KBM-7 (cell line): ENCODE data around the gene ZNF99.
"Not testable (repeated sequence)": the region's sequence is repeated elsewhere in the genome, so short reads cannot be mapped to it uniquely, and the experiment has no call there.

Experiments used
- DNase-seq: peaks from one replicate; pipeline ENCODE4 v3.0.0-alpha.2; 2015
- in situ Hi-C: fragments of 300-500 bp; cut with MboI; formaldehyde crosslinking; loops from 2 replicates; pipeline ENCODE4 v1.14.3; 2020; ENCODE audit warnings: low sequenced_read_pairs, low pct_unique_long_range_greater_than_20kb, mixed read lengths

Gene ZNF99

DNA sequence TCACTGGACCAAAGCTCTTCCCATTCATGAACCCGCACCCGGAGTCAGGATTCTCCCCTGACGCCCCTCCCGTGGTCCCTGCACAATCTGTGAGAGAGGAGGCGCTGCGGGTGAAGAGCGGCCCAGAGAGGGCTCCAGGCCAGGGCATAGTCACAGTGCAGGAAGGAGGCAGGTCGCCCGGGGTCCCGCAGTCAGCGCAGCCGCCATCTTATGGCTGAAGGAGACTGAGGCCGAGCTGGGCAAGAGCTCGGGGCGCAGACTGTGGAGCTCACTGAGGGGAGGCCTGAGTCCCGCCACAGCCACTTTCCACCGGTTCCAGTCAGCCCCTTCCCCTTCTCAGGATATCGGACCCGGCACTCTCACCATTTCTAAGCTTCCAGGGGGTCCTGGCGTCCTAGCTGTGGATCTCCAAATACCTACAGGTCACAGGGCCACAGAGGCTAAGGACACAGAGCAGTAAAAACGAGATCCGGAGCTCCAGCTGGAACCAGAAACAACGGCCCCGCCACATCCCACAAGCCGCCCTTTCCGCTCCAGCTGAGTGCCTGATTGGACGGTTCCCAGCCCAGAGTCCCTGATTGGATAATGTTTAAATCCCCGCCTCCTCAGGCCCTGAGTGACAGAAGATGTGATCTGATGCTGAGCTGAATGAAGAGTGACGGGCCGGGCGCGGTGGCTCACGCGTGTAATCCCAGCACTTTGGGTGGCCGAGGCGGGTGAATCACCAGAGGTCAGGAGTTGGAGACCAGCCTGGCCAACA is at the start of gene ZNF99:
Gene ZNF99 (minus strand): TSS at position 501 of the 760 bp plus-strand sequence. CDS start 135 bp downstream, at position 366.
- in situ Hi-C loops, result no loop called here
- no peak for DNase-seq

DNA sequence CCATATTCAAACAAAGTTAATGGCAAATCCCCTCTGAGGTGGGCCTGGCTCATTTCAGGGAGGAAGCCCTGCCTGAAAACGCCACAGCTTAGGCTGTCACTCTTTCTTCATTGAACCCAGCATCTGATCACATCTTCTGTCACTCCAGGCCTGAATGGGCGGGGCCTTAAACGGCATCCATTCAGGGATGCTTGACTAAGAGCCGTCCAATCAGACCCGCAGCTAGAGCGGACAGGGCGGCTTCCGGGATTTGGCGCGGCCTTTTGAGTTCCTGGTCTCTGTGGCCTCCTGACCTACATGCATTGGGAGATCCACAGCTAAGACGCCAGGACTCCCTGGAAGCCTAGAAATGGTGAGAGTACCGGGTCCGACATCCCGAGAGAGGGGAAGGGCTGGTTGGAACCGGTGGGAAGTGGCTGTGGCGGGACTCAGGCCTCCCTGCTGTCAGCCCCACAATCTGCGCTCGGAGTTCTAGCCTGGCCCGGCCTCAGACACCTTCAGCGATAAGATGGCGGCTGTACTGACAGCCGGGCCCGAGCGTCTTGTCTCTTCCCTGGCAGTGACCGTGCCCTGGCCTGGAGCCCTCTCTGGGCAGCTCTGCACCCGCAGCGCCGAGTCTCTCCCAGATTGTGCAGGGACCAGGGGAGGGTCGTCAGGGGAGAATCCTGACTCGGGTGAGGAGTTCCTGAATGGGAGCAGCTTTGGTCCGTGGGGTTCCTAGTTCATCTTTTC is 48.2 kb upstream of the ZNF99 start, which contains the start of gene ZNF723:
Gene ZNF723 (plus strand): TSS at position 261 of the 732 bp plus-strand sequence. CDS start 89 bp downstream, at position 350.
- in situ Hi-C loops, result no loop called here
- no peak for DNase-seq

DNA sequence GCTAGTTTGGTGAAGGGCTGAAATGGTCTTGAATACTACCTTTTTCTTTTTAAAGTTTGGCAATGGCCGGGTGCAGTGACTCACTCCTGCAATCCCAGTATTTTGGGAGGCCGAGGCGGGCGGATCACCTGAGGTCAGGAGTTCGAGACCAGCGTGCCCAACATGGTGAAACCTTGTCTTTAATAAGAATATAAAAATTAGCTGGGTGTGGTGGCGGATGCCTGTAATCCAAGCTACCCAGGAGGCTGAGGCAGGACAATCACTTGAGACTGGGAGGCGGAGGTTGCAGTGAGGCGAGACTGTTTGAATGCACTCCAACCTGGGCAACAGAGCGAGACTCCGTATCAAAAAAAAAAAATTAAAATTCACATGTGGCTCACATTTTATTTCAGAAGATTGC is 47.3 kb upstream of the ZNF99 start:
- no peak for DNase-seq
- in situ Hi-C loops, result no loop called here

DNA sequence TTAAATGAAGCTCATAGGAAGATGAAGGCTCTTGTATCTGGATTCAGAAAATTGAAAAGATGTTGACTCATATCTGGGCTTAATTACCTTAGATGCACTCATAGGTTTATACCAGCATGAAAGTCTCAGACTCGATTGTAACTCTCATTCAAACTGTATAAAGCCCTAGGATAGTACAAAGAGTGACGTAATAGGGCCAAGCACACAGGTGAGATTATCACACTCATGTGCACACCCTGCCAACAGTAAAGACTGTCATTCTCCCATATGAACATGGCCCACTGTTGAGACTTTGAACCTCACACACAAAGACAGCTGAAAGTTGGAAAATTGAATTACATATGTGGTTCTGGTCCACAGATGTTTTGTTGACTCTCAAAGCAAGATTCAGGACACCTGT is 30.2 kb upstream of the ZNF99 start:
- in situ Hi-C loops, result no loop called here
- no peak for DNase-seq

DNA sequence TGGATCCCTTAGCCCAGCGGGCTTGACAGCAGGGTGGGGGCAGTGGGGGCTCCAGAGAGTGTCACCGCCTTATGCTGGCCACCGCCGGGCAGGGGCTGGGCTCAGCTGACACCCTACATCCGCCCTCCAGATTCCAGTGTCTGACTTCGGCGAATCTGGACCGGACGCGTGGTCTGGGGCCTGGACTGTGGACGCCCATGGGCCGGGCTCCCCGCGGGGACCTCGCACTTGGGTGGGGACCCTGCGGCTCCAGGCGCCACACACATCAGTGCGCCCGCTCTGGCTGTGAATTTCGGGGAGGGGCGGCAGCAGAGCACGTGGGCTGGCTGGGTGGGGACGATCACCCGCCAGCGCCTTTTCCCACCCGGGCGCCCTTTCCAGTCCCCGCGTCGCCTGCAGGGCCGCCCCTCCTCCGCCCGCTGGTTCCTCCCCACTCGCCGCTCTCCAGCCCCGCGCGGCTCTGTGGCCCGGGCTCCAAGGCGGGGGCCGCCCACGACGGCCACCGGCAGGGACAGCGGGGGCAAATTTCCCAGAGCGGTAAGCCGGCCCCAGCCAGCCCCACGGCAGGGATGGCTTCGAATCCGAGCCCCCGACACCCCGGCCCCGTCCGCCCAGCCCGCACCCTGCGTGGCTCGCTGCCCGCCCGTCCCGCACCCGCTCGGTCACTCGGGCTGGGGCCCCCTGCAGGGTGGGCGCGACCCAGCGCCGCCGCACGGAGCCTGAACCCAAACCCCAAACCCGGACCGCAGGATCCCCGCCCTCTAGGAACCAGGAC is 23.3 kb upstream of the ZNF99 start:
- in situ Hi-C loops, result no loop called here
- DNase-seq, result no peak

DNA sequence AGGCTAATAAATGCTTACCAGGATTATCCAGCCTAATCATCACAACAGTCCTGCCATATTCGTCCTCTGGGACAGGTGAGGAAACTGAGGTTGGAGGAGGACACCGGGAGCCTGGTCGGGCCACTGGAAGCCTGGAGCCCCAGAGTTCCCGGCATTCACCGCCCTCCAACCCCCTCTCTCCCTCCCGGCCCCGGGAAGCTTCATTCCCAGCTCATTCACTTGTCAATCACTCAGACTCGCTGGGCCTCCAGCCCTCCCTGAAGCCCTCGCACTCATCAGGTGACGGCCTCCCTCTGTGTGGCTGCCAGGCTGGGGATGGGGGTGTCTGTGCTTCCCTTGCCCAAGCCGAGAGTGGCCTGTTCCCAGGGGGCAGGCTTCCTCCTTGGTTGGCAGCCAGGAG is 22.5 kb upstream of the ZNF99 start:
- no peak for DNase-seq
- in situ Hi-C loops, result no loop called here

DNA sequence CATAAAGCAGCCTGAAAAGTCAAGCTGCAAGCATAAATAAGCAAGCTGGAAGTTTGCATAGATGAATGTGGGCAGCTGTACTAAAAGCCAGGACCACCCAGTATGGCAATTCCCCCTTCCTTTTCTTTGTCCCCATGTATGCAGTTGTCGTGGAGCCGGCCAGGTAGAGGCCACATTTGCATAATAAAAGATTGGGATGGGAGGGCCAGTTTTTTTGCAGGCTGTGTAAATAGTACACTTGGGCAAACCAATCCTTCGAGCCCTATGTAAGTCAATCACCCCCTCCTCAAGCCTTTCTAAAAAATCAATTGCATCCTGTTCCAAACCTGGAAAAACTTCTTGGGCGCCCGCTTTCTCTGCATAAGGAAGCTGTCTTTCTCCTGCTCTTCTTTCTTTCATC is 13.1 kb upstream of the ZNF99 start:
- in situ Hi-C loops, result no loop called here
- DNase-seq, result no peak

DNA sequence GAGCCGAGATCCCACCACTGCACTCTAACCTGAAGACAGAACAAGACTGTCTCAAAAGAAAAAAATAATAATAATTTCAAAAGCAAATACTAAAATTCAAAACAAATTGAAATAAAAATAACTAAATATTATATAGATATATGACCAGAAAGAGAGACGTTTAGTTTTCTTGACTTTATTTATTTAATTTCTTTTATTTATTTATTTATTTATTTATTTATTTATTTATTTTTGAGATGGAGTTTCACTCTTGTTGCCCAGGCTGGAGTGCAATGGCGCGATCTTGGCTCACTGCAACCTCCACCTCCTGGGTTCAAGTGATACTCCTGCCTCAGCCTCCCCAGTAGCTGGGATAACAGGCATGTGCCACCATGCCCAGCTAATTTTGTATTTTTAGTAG is 8.9 kb upstream of the ZNF99 start:
- DNase-seq, in situ Hi-C loops: not testable (repeated sequence)

DNA sequence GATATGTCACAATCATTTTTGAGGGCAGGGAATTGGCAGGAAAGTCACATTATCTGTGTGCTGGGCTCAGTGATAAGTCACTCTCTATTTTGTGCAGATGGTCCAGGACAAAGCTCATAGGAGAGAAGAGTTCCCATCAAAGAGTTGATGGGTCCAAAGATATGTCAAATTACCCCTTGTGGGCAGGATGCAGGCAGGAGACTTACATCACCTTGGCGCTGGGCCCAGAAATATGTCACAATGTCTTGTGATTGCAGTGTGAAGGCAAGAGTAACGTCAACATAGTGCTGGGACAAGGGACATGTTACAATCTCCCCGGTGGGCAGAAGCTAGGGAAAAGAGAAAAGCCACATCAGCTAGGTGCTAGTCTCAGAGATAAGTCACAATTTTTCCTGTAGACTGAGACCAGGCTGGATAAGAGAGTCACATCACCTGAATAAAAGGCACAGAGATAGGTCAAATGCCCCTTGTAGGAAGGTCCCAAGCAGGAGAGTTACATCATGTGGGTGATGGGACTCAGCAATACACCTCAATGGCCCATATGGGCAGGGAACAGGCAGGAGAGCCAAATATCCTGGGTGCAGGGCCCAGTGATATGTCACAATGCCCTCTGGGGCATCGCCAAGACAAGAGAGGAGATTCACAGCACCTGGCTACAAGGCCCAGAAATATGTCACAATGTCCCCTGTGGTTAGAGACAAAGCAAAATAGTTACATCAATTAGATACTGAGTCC is 47.9 kb downstream of the ZNF99 start:
- in situ Hi-C loops, result no loop called here
- peak; percentile 1 for DNase-seq

DNA sequence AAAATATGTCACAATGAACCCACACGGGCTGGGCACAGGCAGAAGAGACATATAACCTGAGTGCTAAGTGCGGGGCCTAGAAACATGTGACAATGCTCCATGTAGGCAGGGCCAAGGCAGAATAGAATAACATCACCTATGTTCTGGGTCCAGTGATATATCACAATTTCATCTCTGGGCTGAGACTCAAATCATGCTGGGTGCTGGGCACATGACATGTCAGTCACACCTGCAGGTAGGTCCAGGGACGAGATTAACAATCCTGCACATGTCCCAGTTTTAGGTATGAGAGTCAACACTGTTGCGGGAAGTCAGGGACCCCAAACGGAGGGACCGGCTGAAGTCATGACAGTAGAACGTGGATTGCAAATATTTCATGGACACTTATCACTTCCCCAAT is 50.3 kb downstream of the ZNF99 start:
- no peak for DNase-seq
- in situ Hi-C loops, result no loop called here

DNA sequence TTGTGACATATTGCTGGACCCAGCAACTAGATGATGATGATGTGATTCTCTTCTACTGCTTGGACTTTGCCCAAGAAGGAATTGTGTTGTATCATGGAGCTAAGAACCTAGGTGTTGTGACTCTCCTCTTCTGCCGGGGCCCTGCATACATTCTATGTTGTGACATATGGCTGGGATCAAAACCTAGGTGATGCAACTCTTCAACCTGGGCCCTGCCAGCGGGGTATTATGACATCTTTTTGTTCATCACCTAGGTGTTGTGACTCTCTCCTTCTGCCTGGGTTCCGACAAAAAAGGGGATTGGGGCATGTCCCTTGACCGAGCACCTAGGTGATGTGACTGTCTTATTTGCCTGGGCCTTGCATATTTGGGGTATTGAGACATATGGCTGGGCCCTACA is 55.7 kb downstream of the ZNF99 start:
- in situ Hi-C loops, result not testable (repeated sequence)

DNA sequence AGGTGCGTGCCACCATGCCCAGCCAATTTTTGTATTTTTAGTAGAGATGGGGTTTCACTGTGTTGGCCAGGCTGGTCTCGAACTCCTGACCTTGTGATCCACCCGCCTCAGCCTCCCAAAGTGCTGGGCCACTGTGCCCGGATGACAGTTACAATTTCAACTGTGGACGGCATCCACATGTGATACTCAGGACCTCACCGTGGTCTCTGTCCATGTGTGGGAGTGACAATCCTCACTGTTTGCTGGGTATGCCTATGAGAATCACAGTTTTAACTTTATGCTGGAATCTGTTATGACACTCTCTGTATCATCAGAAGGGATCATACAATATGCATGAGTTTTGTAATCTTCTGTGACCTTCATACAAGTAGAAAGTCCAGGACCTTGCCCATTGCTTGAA is 62.4 kb downstream of the ZNF99 start:
- DNase-seq, in situ Hi-C loops: not testable (repeated sequence)

More for the DNA sequence above, 55.7 kb downstream of the ZNF99 start:
- not testable (repeated sequence) for DNase-seq

DNA sequence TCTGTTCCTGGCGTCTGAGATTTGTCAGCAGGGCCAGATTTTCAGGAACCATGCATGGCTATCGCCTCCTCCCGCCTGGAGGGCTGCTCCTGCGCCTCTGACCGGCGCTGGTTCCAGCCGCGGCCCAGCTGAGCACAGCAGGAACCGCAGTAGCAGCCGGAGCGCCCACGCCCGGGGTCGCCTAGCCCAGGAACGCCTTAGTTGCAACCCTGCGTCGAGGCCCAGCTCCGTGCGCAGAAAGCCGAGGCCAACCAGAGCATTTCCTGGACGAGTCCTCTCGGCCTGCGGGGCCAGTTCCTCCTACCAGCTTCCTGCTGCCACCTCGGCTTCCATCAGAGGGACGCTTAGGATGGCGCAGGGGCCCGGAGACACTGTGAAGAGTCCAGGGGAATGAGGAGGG is 75.0 kb downstream of the ZNF99 start:
- in situ Hi-C loops, result no loop called here
- no peak for DNase-seq

DNA sequence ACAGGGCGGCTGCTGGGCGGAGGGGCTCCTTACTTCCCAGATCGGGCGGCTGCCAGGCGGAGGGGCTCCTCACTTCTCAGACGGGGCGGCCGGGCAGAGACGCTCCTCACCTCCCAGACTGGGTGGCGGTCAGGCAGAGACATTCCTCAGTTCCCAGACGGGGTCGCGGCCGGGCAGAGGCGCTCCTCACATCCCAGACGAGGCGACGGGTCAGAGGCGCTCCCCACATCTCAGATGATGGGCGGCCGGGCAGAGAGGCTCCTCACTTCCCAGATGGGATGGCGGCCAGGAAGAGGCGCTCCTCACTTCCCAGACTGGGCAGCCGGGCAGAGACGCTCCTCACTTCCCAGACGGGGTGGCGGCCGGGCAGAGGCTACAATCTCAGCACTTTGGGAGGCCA is 80.9 kb downstream of the ZNF99 start:
- DNase-seq, in situ Hi-C loops: not testable (repeated sequence)

DNA sequence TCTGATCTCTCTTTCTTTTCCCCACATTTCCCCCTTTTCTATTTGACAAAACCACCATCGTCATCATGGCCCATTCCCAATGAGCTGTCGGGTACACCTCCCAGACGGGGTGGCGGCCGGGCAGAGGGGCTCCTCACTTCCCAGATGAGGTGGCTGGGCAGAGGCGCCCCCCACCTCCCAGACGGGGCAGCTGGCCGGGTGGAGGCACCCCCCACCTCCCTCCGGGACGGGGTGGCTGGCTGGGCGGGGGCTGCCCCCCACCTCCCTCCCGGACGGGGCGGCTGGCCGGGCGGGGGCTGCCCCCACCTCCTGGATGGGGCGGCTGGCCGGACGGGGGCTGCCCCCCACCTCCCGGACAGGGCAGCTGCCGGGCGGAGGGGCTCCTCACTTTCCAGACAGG is 81.3 kb downstream of the ZNF99 start:
- in situ Hi-C loops, result not testable (repeated sequence)

More for the DNA sequence above, 81.3 kb downstream of the ZNF99 start:
- not testable (repeated sequence) for DNase-seq
